IPS-11a (cell line): ENCODE data around the gene NIPAL3.
"Not testable (repeated sequence)": the region's sequence is repeated elsewhere in the genome, so short reads cannot be mapped to it uniquely, and the experiment has no call there.

Source experiments
- H3K4me3 ChIP-seq: one replicate; pipeline ENCODE4 v1.5.1; 2013; ENCODE audit warnings: low read depth, low read length, control low read depth

Gene NIPAL3

GRCh38 chr1:24455272-24455671 lies 39.7 kb downstream of the NIPAL3 start:
- no peak overlapping the region for H3K4me3 ChIP-seq

GRCh38 chr1:24457866-24458265 lies 42.3 kb downstream of the NIPAL3 start:
- H3K4me3 ChIP-seq: no peak overlapping the region

DNA sequence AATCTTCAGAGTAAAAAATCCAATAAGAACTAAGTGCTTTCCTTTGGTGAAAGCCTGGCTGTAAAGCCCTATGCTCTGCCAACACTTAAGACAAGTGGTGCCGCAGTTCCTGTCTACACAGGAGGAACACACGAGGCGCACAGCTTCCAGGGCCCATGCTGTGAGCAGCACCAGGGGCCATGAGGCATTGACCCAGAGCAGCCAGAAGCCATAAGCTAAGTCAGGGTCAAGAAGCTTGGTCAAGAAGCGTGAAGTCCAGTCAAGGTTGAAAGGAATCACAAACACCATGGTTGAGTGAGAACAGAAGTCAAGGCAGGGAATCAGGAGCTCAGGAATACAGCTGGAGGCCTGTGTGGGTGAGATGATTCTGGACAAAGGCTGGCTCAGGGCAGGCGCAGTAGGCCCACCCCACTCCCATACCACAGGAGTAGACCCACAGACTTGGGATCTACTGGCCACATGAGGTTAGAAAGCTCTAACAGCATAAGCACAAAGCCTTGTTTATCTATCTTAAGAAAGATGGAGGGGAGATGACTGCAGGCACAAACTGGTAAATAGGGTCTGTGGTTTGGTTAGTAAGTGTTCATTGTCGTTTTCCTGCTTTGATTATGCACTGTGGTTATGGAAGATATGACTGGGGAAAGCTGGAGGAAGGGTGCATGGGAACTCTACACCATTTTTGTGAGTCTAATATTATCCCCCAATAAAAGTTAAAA lies 44.1 kb downstream of the NIPAL3 start:
- no peak overlapping the region for H3K4me3 ChIP-seq

DNA sequence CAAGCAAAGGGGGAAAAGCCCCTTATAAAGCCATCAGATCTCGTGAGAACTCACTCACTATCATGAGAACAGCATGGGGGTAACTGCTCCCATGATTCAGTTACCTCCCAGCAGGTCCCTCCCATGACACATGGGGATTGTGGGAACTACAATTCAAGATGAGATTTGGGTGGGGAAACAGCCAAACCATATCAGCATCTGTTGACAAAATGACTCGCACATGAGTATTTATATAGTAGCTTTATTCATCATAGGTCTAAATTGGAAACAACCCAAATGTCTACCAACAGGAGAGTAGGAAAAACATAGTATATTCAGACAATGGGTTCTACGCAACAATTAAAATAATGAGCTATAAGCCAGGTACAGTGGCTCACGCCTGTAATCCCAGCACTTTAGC lies 46.5 kb downstream of the NIPAL3 start:
- H3K4me3 ChIP-seq: not testable (repeated sequence)

GRCh38 chr1:24463776-24464735 lies 48.5 kb downstream of the NIPAL3 start:
- H3K4me3 ChIP-seq: no peak overlapping the region

DNA sequence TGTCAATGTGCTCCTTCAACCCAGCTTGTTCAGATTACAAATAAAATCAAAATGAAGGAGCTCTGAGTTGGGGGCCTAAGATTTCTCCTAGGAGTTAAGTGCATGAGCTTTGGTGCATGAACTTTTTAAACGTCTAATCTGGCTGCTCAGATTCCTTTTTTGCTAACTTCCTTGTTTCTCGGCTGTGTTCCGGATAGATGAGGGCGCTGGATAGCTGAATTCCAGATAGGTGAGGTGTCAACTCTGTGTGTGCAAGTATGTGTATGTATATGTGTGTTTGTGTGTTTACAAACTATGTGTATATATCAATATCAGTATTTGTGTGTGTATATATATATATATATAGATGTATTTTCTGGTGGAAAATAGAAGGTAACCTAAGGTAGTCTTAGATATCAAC lies 49.5 kb downstream of the NIPAL3 start:
- H3K4me3 ChIP-seq: no peak overlapping the region

GRCh38 chr1:24465638-24466037 lies 50.0 kb downstream of the NIPAL3 start:
- H3K4me3 ChIP-seq: no peak overlapping the region

GRCh38 chr1:24468685-24469316 lies 53.2 kb downstream of the NIPAL3 start:
- no peak overlapping the region for H3K4me3 ChIP-seq

GRCh38 chr1:24470592-24470991 lies 55.0 kb downstream of the NIPAL3 start:
- H3K4me3 ChIP-seq: no peak overlapping the region

GRCh38 chr1:24472527-24473251 lies 57.1 kb downstream of the NIPAL3 start:
- no peak overlapping the region for H3K4me3 ChIP-seq

DNA sequence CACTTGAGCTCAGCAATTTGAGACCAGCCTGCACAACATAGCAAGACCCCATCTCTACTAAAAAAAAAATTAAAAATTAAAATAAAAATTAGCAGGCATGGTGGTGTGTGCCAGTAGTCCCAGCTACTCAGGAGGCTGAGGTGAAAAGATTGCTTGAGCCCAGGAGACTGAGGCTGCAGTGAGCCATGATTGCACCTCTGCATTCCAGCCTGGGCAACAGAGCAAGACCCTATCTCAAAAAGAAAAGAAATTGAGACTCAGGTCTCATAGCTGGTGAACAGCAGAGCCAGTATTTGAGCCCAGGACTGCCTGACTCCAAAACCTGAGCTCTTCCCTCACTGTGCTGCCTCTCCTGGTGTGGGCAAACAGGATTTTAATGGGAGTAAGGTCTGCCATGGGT lies 58.6 kb downstream of the NIPAL3 start:
- no peak overlapping the region for H3K4me3 ChIP-seq

- no peak overlapping the region for H3K4me3 ChIP-seq
These were observed 60.1 kb downstream of the NIPAL3 start for GRCh38 chr1:24475700-24476099.

DNA sequence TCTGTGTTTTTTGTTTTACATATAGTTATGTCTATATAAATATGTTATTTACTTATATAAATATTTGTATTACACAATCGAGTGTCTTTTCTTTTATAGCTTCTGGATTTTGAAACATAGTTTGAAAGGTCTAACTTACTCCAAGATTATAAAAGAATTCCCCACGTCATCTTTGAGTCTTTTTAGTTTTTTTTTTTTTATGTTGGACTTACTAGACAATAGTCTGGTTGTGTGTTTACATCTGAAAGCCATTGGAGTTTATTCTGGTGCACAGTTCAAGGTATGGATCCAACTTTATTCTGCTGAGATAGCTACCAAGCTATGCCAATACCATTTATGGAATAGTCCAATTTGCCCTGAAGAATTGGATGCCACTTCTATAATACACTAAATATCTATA lies 61.0 kb downstream of the NIPAL3 start:
- no peak overlapping the region for H3K4me3 ChIP-seq

GRCh38 chr1:24477309-24477708 lies 61.7 kb downstream of the NIPAL3 start:
- no peak overlapping the region for H3K4me3 ChIP-seq

GRCh38 chr1:24481101-24481500 lies 65.5 kb downstream of the NIPAL3 start:
- no peak overlapping the region for H3K4me3 ChIP-seq

- no peak overlapping the region for H3K4me3 ChIP-seq
These were observed 66.4 kb downstream of the NIPAL3 start for GRCh38 chr1:24481843-24482610.

- no peak overlapping the region for H3K4me3 ChIP-seq
These were observed 67.8 kb downstream of the NIPAL3 start for GRCh38 chr1:24483441-24483840.

GRCh38 chr1:24484199-24484598 lies 68.6 kb downstream of the NIPAL3 start:
- no peak overlapping the region for H3K4me3 ChIP-seq

DNA sequence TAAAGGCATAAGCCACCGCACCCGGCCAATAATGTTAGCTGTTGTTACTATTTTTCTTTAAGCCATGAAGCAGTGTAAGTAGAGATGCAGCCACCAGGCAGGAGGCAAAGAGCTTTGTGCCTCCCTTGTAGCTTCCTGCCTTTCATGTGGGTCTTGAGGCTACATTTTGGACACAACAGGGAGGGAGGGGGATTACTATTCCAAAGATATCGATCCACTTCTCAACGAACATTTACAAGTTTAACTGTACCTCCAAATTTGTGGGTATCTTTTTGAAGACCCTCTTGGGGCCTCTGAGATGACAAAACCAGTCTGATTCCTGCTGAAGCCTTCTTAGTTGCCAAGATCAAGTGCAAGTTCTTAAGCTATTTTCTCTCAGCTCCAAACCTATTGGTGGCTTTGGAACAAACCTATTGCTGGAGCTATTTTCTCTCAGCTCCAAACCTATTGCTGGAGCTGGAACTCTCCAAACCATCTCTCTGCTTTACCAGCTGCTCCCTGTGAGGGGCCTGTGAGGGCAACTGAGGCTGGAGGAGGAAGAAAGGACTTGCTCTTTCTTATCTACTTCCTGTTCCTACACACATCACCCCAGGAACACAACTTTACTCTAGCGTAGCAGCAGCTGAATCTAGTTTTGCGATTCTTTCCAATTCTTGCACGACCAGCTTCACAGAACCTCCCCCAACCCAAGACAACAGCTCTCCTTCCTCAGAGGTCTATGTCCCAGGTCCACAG lies 70.9 kb downstream of the NIPAL3 start:
- no peak overlapping the region for H3K4me3 ChIP-seq

GRCh38 chr1:24487455-24487854 lies 71.9 kb downstream of the NIPAL3 start:
- H3K4me3 ChIP-seq: no peak overlapping the region
